ENCODE results near the gene LHFPL5.

The LHFPL5 gene

GRCh38 chr6:35804996-35805736 is at the start of gene LHFPL5:
Gene LHFPL5, plus strand, starts transcription at chr6:35805352. Its CDS starts 319 bp downstream, at chr6:35805671.
- DNase-seq: peak; percentile 27

- DNase-seq: no peak
Observed at GRCh38 chr6:35757456-35758123, 47.6 kb upstream of the LHFPL5 start.

GRCh38 chr6:35759426-35759825 is 45.7 kb upstream of the LHFPL5 start:
- no peak for DNase-seq

- no peak for DNase-seq
Observed at GRCh38 chr6:35765739-35766138, 39.4 kb upstream of the LHFPL5 start.

- DNase-seq: no peak
Observed at GRCh38 chr6:35769211-35769610, 35.9 kb upstream of the LHFPL5 start.

- DNase-seq: no peak
Observed at GRCh38 chr6:35771343-35771627, 33.9 kb upstream of the LHFPL5 start.

- no peak for DNase-seq
Observed at GRCh38 chr6:35774116-35774794, 30.9 kb upstream of the LHFPL5 start.

GRCh38 chr6:35775031-35775430 is 30.1 kb upstream of the LHFPL5 start:
- no peak for DNase-seq

- no peak for DNase-seq
Observed at GRCh38 chr6:35776364-35777215, 28.6 kb upstream of the LHFPL5 start, which contains the start of gene CLPSL2. Gene CLPSL2, plus strand, starts transcription at chr6:35776598. Its CDS starts 21 bp downstream, at chr6:35776619.

GRCh38 chr6:35777356-35778102 is 27.6 kb upstream of the LHFPL5 start:
- no peak for DNase-seq

GRCh38 chr6:35778437-35778836 is 26.7 kb upstream of the LHFPL5 start:
- no peak for DNase-seq

- DNase-seq: no peak
Observed at GRCh38 chr6:35780719-35781118, 24.4 kb upstream of the LHFPL5 start, which contains the start of gene CLPSL1. Gene CLPSL1, plus strand, starts transcription at chr6:35781019. Its CDS starts 92 bp downstream, at chr6:35781111.

GRCh38 chr6:35781290-35781689 is 23.9 kb upstream of the LHFPL5 start:
- no peak for DNase-seq

GRCh38 chr6:35782424-35782823 is 22.7 kb upstream of the LHFPL5 start:
- DNase-seq: no peak

GRCh38 chr6:35784200-35784599 is 21.0 kb upstream of the LHFPL5 start:
- no peak for DNase-seq

GRCh38 chr6:35786272-35786671 is 18.9 kb upstream of the LHFPL5 start:
- DNase-seq: no peak

GRCh38 chr6:35786810-35787209 is 18.3 kb upstream of the LHFPL5 start:
- no peak for DNase-seq

GRCh38 chr6:35787266-35788218 is 17.6 kb upstream of the LHFPL5 start:
- no peak for DNase-seq

GRCh38 chr6:35788423-35788982 is 16.6 kb upstream of the LHFPL5 start:
- no peak for DNase-seq

- no peak for DNase-seq
Observed at GRCh38 chr6:35790683-35791082, 14.5 kb upstream of the LHFPL5 start.
